WTC11 (cell line): Measurements from ENCODE around the gene FYCO1.

Source experiments
- NR3C1 ChIP-seq: sonication (generic); formaldehyde crosslinking; conservative IDR thresholded peaks from 2 replicates; pipeline ENCODE4 v1.8.1; 2023; ENCODE audit warnings: low read depth, mild to moderate bottlenecking, missing genetic modification reagents
- TCF7 ChIP-seq: sonication (generic); formaldehyde crosslinking; IDR thresholded peaks from 2 replicates; pipeline ENCODE4 v1.8.0; 2022; ENCODE audit warnings: mild to moderate bottlenecking, low read depth, missing genetic modification reagents, moderate library complexity
- ZNF138 ChIP-seq: sonication (generic); formaldehyde crosslinking; conservative IDR thresholded peaks from 2 replicates; pipeline ENCODE4 v1.8.1; 2022; ENCODE audit warnings: mild to moderate bottlenecking, moderate library complexity, missing genetic modification reagents
- TF ChIP-seq, protein P1 (sequence below): fragments of 200-600 bp; IDR thresholded peaks from 2 replicates; pipeline ENCODE4 v1.8.0; 2022; ENCODE audit warnings: antibody characterized with exemption
- TF ChIP-seq, protein P2 (sequence below): sonication (generic); formaldehyde crosslinking; IDR thresholded peaks from 2 replicates; pipeline ENCODE4 v1.8.1; 2023; ENCODE audit warnings: mild to moderate bottlenecking, moderate library complexity, missing genetic modification reagents
- TF ChIP-seq, protein P3 (sequence below): sonication (generic); formaldehyde crosslinking; IDR thresholded peaks from 2 replicates; pipeline ENCODE4 v1.8.0; 2022; ENCODE audit warnings: mild to moderate bottlenecking, missing genetic modification reagents
- TF ChIP-seq, protein P4 (sequence below): fragments of 250-450 bp; sonication (Bioruptor Pico); IDR thresholded peaks from 2 replicates; pipeline ENCODE4 v2.1.2; 2022; ENCODE audit warnings: mild to moderate bottlenecking, moderate library complexity
- TF ChIP-seq, protein P5 (sequence below): sonication (generic); formaldehyde crosslinking; IDR thresholded peaks from 2 replicates; pipeline ENCODE4 v1.8.0; 2022; ENCODE audit warnings: mild to moderate bottlenecking, missing genetic modification reagents
- TF ChIP-seq, protein P6 (sequence below): sonication (generic); formaldehyde crosslinking; conservative IDR thresholded peaks from 2 replicates; pipeline ENCODE4 v1.8.1; 2022; ENCODE audit warnings: mild to moderate bottlenecking, missing genetic modification reagents

DNA sequence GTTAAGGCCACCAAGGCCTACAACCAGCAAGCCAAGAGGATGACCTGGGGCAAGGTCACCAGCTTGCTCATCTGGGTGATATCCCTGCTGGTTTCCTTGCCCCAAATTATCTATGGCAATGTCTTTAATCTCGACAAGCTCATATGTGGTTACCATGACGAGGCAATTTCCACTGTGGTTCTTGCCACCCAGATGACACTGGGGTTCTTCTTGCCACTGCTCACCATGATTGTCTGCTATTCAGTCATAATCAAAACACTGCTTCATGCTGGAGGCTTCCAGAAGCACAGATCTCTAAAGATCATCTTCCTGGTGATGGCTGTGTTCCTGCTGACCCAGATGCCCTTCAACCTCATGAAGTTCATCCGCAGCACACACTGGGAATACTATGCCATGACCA lies 48.7 kb downstream of the FYCO1 start:
- TF ChIP-seq, protein P1, sequence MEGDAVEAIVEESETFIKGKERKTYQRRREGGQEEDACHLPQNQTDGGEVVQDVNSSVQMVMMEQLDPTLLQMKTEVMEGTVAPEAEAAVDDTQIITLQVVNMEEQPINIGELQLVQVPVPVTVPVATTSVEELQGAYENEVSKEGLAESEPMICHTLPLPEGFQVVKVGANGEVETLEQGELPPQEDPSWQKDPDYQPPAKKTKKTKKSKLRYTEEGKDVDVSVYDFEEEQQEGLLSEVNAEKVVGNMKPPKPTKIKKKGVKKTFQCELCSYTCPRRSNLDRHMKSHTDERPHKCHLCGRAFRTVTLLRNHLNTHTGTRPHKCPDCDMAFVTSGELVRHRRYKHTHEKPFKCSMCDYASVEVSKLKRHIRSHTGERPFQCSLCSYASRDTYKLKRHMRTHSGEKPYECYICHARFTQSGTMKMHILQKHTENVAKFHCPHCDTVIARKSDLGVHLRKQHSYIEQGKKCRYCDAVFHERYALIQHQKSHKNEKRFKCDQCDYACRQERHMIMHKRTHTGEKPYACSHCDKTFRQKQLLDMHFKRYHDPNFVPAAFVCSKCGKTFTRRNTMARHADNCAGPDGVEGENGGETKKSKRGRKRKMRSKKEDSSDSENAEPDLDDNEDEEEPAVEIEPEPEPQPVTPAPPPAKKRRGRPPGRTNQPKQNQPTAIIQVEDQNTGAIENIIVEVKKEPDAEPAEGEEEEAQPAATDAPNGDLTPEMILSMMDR, result no peak
- TF ChIP-seq, protein P2, sequence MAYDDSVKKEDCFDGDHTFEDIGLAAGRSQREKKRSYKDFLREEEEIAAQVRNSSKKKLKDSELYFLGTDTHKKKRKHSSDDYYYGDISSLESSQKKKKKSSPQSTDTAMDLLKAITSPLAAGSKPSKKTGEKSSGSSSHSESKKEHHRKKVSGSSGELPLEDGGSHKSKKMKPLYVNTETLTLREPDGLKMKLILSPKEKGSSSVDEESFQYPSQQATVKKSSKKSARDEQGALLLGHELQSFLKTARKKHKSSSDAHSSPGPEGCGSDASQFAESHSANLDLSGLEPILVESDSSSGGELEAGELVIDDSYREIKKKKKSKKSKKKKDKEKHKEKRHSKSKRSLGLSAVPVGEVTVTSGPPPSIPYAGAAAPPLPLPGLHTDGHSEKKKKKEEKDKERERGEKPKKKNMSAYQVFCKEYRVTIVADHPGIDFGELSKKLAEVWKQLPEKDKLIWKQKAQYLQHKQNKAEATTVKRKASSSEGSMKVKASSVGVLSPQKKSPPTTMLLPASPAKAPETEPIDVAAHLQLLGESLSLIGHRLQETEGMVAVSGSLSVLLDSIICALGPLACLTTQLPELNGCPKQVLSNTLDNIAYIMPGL, result no peak
- TF ChIP-seq, protein P3, sequence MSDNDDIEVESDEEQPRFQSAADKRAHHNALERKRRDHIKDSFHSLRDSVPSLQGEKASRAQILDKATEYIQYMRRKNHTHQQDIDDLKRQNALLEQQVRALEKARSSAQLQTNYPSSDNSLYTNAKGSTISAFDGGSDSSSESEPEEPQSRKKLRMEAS (CRISPR knock-in tag), result no peak
- TF ChIP-seq, protein P4, sequence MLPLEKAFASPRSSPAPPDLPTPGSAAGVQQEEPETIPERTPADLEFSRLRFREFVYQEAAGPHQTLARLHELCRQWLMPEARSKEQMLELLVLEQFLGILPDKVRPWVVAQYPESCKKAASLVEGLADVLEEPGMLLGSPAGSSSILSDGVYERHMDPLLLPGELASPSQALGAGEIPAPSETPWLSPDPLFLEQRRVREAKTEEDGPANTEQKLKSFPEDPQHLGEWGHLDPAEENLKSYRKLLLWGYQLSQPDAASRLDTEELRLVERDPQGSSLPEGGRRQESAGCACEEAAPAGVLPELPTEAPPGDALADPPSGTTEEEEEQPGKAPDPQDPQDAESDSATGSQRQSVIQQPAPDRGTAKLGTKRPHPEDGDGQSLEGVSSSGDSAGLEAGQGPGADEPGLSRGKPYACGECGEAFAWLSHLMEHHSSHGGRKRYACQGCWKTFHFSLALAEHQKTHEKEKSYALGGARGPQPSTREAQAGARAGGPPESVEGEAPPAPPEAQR (CRISPR knock-in tag), result no peak
- no peak for TF ChIP-seq NR3C1 (CRISPR knock-in tag)
- TF ChIP-seq, protein P5, sequence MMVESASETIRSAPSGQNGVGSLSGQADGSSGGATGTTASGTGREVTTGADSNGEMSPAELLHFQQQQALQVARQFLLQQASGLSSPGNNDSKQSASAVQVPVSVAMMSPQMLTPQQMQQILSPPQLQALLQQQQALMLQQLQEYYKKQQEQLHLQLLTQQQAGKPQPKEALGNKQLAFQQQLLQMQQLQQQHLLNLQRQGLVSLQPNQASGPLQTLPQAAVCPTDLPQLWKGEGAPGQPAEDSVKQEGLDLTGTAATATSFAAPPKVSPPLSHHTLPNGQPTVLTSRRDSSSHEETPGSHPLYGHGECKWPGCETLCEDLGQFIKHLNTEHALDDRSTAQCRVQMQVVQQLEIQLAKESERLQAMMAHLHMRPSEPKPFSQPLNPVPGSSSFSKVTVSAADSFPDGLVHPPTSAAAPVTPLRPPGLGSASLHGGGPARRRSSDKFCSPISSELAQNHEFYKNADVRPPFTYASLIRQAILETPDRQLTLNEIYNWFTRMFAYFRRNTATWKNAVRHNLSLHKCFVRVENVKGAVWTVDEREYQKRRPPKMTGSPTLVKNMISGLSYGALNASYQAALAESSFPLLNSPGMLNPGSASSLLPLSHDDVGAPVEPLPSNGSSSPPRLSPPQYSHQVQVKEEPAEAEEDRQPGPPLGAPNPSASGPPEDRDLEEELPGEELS (CRISPR knock-in tag), result no peak
- TF ChIP-seq TCF7 (CRISPR knock-in tag), result no peak
- TF ChIP-seq, protein P6, sequence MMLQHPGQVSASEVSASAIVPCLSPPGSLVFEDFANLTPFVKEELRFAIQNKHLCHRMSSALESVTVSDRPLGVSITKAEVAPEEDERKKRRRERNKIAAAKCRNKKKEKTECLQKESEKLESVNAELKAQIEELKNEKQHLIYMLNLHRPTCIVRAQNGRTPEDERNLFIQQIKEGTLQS (CRISPR knock-in tag), result no peak
- TF ChIP-seq ZNF138 (CRISPR knock-in tag), result no peak
